GM18511 (cell line): ENCODE data around the gene GINS2.

Experiments
- ATAC-seq: cut with Tn5 transposase; IDR thresholded peaks from one replicate; pipeline ENCODE4 v1.9.1; 2021; ENCODE audit warnings: mild to moderate bottlenecking, moderate library complexity; ENCODE audit not compliant: unreplicated experiment

The GINS2 gene

GRCh38 chr16:85690469-85691064 is 1.8 kb upstream of the GINS2 start:
- no peak for ATAC-seq

- no peak for ATAC-seq
Measured at GRCh38 chr16:85689950-85690320, 1.2 kb upstream of the GINS2 start.

GRCh38 chr16:85689285-85689949 is 663 bp upstream of the GINS2 start:
- ATAC-seq: no peak

GRCh38 chr16:85687651-85688471 is 893 bp downstream of the GINS2 start:
- peak; percentile 14 for ATAC-seq

- ATAC-seq: no peak
Measured at GRCh38 chr16:85686912-85687591, 1.7 kb downstream of the GINS2 start.

GRCh38 chr16:85685251-85685650 is 3.5 kb downstream of the GINS2 start:
- no peak for ATAC-seq

- ATAC-seq: no peak
Measured at GRCh38 chr16:85683363-85683762, 5.4 kb downstream of the GINS2 start.

GRCh38 chr16:85682516-85682915 is 6.2 kb downstream of the GINS2 start:
- ATAC-seq: no peak

- no peak for ATAC-seq
Measured at GRCh38 chr16:85681255-85681654, 7.5 kb downstream of the GINS2 start.

- ATAC-seq: no peak
Measured at GRCh38 chr16:85680352-85680944, 8.3 kb downstream of the GINS2 start.

- no peak for ATAC-seq
Measured at GRCh38 chr16:85679870-85680269, 8.9 kb downstream of the GINS2 start.

- ATAC-seq: no peak
Measured at GRCh38 chr16:85678821-85679220, 9.9 kb downstream of the GINS2 start.

GRCh38 chr16:85678016-85678415 is 10.7 kb downstream of the GINS2 start:
- ATAC-seq: no peak

GRCh38 chr16:85677383-85677967 is 11.3 kb downstream of the GINS2 start:
- no peak for ATAC-seq

- no peak for ATAC-seq
Measured at GRCh38 chr16:85676466-85676865, 12.3 kb downstream of the GINS2 start.

GRCh38 chr16:85675251-85675874 is 13.4 kb downstream of the GINS2 start:
- no peak for ATAC-seq

GRCh38 chr16:85674828-85675227 is 13.9 kb downstream of the GINS2 start:
- ATAC-seq: no peak

- ATAC-seq: no peak
Measured at GRCh38 chr16:85674418-85674755, 14.4 kb downstream of the GINS2 start.

GRCh38 chr16:85673529-85674417 is 15.0 kb downstream of the GINS2 start:
- no peak for ATAC-seq
